CD4-positive, alpha-beta T cell treated with Interleukin-1 beta for 1 hour (primary cell): ENCODE results near the gene SLC22A6.
A peak's percentile ranks its signal among the peaks of the same experiment; 100 is the strongest.

Source experiments
- DNase-seq, 2 donors: peaks; one replicate each; pipeline ENCODE4 v3.0.0-alpha.2; 2020 to 2022

Gene SLC22A6, protein sequence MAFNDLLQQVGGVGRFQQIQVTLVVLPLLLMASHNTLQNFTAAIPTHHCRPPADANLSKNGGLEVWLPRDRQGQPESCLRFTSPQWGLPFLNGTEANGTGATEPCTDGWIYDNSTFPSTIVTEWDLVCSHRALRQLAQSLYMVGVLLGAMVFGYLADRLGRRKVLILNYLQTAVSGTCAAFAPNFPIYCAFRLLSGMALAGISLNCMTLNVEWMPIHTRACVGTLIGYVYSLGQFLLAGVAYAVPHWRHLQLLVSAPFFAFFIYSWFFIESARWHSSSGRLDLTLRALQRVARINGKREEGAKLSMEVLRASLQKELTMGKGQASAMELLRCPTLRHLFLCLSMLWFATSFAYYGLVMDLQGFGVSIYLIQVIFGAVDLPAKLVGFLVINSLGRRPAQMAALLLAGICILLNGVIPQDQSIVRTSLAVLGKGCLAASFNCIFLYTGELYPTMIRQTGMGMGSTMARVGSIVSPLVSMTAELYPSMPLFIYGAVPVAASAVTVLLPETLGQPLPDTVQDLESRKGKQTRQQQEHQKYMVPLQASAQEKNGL

GRCh38 chr11:62984451-62984991 is at the start of gene SLC22A6:
SLC22A6 (minus strand) TSS chr11:62984967; CDS start chr11:62984690, 277 bp downstream.
- no peak for DNase-seq

- no peak for DNase-seq
These were observed 47.7 kb upstream of the SLC22A6 start for GRCh38 chr11:63032457-63032856.

DNA sequence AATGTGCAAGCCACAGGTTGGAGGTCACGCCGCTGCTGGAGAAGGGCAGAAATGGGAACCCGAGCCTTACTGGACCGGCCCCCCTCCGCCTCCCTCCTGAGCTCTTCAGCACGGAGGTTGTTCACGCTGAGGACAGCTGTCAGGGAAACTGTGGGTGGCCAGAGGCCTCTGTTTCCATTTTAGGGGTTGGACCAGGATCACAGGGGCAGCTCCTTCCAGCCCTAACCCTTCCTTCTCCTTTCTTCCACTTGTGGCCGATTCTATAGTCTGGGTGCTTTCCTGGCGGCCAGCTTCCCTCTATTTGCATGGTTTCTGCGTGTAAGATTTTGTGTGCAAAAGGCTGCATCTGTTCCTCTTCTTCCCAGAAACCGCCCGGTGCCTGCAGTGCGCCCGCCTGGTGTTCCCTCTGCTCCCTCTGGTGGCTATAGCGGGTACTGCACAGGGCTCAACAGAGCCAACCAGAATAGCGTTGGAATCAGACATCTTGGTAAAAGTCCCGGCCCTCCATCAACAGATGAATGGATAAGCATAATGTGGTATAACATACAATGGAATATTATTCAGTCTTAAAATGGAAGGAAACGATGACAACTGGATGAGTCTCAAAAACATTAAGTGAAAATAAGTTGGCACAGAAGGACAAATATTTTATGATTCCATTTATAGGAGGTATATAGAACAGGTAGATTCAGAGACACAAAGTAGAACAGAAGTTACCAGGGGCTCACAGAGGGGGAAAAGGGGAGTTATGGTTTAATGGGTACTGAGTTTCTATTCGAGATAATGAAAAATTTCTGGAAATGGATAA is 39.3 kb upstream of the SLC22A6 start:
- DNase-seq = peak; percentile 75 to 78

DNA sequence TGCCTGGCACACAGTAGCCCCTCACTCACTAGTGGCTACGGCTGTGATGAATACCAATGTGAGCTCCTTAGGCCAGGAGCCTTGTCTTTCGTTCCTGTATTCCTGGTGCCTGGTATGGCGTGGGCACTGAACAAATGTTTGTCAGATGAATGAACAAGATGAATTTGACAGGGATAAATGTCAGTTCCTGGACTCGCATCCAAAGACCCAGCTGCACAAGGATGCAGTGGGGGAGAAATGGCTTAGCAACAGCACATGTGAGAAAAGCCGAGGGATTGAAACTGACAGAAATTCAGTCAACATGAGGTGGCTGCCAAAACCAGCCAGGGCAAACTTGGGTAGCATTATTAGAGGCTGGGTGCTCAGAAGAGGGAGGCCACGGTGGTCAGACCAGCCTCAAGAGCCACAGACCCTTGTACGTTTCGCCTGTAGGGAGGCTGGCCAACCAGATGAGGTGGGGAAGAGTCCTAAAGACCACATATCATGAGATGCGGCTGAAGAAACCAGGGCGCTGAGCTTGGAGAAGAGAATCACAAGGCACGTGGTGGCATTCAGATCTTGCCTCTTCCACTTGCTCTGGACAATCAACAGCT is 38.6 kb upstream of the SLC22A6 start:
- no peak for DNase-seq

DNA sequence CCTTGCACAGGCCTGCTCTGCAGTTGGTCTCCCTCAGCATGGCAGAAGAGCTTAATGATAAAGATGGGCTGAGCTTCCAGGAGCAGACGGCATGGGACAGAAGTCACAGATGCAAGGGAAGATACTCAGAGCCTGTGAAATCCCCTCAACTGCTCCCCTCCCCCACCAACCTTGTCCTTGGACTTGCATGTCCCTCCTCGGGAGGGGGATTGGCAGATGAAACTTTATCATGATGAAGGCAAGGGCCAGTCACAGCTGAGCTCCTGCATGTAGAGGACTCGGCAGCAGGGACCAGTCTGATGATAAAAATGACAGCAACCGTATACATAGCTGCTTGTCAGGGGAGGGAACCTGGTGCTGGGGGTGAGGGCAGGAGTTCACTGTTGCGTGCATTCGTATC is 37.7 kb upstream of the SLC22A6 start:
- no peak for DNase-seq

DNA sequence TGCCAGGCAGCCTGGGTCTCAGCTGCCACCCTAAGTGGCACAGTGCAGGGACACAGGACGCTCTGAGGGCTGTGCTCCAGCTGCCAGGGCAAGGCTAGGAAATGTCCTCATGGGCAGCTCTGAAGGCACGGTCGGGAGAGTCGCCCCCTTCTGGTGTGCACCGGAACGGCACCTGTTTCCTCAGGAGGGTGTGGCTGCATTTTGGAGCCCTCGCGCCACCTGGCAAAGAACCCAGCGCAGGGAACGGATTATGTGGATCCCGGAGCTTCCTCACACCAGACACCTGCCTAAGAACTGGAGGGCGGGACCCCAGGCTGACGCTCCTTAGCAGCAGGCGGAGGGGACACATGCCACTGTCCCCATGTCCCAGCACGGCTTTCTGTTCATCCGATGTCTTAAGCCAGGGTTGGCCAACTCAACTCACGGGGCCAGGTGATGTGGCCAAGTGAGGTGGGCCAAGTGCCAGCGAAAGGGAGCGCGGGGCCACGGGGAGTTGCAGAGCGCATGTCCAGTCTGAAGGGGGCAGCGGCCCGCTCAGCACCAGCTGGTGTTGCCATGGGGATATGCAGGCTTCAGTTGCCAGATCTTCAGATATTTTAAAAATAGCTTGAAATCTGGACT is 36.0 kb upstream of the SLC22A6 start:
- no peak for DNase-seq

GRCh38 chr11:63019506-63019905 is 34.7 kb upstream of the SLC22A6 start:
- no peak for DNase-seq

DNA sequence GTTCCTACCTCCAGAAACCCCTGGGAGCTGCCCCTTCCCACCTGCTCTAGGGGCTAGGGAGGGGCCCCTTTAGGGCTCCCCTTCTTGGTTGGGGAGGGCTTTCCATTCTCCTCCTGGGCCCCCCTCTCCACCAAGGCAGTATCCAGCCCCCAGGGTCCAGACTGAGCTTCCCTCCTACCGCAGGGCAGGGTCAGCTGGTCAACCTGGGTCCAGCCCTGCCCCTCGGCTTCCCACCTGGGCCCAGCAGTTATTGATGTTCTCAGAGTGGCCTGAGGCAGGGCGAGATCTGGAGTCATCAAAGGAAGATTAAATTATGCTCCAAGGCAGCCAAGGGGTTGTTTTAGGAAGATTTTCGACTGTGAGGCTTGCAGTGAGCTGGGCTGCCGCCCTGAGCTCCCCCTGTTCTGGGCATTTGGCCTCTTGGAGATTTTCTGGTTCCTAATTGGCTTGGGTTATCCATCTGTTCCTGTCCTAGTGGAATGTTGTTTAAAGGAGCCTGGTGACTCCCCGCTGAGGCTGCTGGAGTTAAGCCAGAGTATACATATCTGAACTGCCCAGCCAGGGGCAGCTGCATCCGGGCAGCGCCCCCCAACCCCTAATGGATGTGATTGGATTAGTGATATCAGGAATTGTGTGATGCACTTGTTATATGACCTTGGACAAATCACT is 32.7 kb upstream of the SLC22A6 start:
- DNase-seq = no peak

DNA sequence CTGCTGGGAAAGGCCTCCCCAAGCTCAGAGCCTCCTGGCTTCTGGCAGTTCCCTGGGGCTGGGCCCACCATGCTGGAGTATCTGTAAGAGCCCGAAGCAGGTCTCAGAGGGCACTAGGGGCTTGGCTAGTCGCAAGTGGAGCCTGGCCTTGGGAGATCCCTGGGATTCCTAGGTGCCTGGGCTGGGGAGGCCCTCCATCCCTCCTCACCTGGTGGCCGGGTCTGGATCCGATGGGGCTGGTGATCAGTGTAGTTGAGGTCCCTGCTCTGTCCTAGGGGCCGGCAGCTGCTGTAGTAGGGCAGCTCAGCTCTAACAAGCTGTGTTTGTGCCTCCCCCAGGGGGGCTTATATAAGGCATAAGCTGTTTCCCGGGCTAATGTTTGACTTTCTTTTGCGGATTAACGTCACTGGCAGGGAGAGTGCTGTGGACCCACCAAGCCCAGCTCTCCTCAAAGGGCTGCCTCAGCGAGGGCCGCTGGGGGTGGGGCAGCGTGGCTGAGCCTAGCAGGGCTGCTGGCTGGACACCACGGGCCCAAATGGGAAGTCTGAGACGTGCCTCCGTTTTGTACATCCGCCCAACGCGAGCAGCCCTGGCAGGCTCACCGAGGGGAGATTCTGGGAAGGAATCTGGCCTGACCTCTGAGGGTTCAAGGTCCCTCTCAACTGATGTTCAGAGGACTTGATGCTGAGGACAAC is 30.9 kb upstream of the SLC22A6 start, which contains the start of gene SLC22A8:
Gene SLC22A8 (minus strand): TSS at position 321 of the 695 bp plus-strand sequence. CDS start 883 bp downstream, outside the sequence.
- no peak for DNase-seq

GRCh38 chr11:63014408-63015055 is 29.8 kb upstream of the SLC22A6 start:
- DNase-seq = no peak

GRCh38 chr11:63012839-63013238 is 28.1 kb upstream of the SLC22A6 start:
- no peak for DNase-seq

DNA sequence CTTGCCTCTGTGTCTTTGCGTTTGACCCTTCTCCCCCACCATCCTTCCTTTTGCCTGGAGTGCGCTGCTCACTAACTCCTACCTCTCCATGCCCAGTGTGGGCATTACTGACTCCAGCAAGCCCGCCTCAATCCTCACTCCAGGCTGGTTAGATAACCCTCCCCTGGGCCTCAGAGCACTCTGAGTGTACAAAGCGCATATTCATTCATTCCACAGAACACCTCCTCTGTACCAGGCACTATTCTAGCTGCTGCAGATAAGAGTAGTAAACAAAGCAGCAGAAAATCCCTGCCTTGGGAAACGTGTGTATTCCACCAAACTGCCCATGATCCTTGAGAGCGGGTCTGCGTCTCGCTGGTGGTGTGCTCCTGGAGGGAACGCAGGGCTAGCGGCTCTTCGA is 27.7 kb upstream of the SLC22A6 start:
- no peak for DNase-seq

- DNase-seq = no peak
These were observed 26.2 kb upstream of the SLC22A6 start for GRCh38 chr11:63010934-63011439.

DNA sequence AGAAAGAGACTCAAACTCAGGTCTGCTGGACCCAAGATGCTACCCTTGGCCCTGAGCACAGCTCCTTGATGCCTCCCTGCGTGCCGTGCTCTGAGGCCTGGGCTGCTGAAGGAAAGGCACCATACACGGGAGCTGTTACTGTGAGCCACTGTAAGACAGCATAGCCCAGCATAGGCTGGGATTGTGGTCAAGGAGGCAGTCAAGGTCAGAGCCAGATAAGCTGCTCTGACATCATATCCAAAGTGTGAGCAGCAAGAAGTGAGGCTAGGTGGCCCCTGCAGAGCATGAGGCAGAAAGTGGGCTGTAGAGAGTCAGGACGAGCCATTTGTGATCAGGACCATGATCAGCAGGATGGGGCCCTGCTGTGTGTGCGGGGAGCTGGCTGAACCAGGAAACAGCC is 23.2 kb upstream of the SLC22A6 start:
- no peak for DNase-seq

DNA sequence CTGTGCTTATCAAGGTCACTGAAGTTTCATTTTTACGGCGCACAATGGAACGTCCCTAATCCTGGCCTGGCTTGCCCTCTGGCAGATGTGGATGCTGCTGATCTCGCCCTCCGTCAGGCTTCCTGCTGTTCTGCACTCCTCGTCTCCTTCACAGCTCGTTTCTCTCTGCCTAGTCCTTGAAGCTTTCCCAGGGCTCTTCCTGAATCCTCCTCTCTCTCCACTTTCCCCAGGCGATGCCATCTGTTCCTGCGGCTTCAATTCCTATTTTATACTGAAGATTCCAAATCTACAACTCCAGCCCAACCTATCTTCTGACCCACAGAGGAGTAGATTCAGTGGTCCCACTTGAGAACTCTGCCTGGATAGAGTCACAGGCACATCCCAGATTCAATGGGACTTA is 16.7 kb upstream of the SLC22A6 start:
- no peak for DNase-seq

- no peak for DNase-seq
These were observed 14.9 kb upstream of the SLC22A6 start for GRCh38 chr11:62999649-63000048.

DNA sequence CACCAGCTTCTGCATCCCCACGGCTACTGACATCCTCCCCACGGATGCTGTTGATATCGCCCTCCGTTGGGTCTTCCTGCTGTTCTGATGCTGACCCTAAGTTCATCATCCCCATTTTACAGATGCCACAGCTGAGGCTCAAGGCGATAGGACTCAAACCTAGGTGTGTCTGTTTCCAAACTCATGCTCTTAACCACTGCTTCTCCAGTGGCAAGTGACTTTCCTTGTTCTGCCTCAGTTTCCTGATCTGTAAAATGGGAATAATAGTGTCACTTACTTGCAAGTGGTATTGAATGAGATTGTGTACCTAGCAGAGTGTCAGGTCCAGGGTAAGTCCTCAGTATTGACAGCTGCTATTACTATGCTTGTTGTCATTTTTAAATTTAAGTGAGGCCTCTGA is 14.4 kb upstream of the SLC22A6 start:
- DNase-seq = no peak

GRCh38 chr11:62996271-62996670 is 11.5 kb upstream of the SLC22A6 start:
- DNase-seq = no peak

GRCh38 chr11:62994775-62995174 is 10.0 kb upstream of the SLC22A6 start:
- no peak for DNase-seq

DNA sequence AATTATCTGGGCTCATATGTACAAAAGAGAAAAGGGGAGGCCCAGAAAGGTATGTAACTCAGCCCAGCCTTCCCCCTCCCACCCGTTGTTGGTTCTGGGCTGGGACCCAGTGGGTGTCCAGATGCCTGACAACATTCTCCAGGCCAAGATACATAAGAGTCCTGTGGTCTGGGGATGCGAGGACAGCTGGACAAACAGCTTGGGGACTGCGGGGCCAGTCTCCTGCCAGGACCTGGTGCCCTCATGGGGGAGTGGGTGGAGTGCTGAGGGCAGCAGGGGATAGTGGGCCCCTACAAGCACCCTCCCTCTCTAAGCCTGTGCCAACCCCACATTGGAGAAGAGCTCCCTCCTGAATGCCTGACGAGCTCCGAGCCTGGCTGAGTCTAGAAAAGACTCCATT is 3.5 kb upstream of the SLC22A6 start:
- DNase-seq = no peak
